ENCODE data around the gene MYOM3.
"Not testable (repeated sequence)": the region's sequence is repeated elsewhere in the genome, so short reads cannot be mapped to it uniquely, and the experiment has no call there.

MYOM3 gene

GRCh38 chr1:24074817-24075589 lies 36.9 kb downstream of the MYOM3 start:
- DNase-seq, result no peak

DNA sequence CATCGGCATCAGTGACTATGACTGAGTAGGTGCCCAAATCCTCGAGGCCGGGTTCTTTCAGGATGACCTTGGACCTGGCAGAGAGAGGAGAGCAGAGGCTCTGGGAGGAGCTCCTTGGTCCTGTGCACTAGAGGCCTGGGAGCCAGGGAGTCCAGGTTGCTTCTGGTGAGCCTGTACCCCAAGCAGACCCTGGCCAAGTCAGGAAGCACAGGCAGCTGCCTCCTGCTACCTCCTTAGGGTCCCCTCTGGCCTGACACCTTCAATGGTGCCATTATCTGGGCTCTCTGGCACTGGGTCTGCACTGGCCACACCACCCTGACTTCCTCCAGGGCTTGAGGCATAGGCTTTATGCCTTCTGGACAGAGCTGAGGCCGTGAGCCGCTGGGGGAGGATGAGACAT lies 37.7 kb downstream of the MYOM3 start:
- DNase-seq, result no peak

DNA sequence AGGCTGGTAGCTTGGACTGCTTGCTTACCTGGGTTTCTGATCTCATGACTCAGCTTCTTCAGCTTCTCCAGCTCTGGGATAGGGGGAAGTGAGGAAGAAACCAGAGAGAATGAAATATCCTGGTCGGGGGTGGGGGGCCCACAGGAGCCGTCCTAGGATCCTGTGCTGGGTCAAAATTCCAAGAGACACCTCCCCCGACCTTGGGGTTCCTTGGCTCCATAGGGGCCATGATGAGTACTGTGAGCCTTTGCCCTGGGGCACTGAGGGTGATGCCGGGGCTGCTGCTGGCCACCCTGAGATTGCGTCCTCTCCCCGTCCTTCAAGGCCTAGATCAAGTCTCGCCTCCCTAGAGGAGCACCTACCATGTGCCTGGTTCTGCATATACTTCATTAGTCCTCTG lies 40.0 kb downstream of the MYOM3 start:
- DNase-seq, result no peak

GRCh38 chr1:24070821-24071393 lies 41.0 kb downstream of the MYOM3 start:
- DNase-seq, result peak in 49 of 56 donors; percentile 1 to 82 (median 30)

DNA sequence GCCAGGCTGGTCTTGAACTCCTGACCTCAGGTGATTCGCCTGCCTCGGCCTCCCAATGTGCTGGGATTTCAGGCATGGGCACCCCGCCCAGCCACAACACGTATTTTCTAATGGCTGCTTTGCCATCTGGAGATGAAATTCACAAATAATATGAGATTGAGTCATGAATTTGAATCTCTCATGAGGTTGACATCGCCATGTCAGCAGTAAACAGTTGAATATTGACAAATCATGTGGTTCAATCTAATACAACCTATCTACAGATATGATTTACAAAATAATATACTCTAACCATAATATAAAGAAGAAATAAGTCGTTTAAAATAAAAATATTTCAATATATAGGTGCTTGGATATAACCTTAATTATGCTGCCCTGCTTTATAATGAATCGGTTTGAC lies 42.1 kb downstream of the MYOM3 start:
- no peak for DNase-seq

DNA sequence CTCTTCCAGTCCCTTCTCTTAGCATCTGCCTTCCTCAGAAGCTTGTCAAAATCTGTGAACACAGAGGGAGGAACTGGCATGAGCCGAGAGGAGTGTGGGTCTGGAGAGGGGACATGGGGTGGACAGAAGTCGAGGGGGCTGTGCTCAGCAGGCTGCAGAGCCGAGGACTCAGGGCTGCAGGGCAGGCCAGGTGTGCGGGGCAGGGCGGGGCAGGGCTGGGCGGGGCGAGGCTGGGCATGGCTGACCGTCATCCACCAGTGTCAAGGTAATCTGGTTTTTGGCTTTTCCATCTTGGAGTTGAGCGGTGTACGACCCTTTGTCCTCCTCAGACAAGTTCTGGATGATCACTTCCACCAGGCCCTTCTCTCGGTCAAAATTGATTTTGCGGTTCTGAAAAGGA lies 44.0 kb downstream of the MYOM3 start:
- DNase-seq, result no peak

- no peak for DNase-seq
Measured at GRCh38 chr1:24065304-24065703, 46.6 kb downstream of the MYOM3 start.

- no peak for DNase-seq
Measured at GRCh38 chr1:24062221-24062620, 49.7 kb downstream of the MYOM3 start.

DNA sequence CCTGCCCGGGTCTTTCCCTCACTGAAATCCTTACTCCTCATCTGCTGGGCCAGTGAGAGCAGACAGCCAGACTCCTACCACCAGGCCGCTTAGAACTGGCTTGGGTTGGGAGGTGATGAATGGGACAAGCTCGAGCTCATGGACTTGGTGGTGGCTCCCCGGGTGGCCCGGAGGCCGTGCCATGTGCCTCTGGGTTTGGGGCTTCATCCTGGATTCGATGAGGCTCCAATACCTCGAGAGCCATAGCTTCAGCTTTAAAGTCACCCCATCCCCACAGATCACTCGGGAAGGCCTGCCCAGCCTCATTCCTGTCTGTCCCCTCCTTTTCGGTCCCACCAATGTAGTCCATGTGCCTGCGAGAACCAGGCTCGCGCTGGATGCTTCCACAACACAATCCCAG lies 51.5 kb downstream of the MYOM3 start:
- DNase-seq, result no peak

DNA sequence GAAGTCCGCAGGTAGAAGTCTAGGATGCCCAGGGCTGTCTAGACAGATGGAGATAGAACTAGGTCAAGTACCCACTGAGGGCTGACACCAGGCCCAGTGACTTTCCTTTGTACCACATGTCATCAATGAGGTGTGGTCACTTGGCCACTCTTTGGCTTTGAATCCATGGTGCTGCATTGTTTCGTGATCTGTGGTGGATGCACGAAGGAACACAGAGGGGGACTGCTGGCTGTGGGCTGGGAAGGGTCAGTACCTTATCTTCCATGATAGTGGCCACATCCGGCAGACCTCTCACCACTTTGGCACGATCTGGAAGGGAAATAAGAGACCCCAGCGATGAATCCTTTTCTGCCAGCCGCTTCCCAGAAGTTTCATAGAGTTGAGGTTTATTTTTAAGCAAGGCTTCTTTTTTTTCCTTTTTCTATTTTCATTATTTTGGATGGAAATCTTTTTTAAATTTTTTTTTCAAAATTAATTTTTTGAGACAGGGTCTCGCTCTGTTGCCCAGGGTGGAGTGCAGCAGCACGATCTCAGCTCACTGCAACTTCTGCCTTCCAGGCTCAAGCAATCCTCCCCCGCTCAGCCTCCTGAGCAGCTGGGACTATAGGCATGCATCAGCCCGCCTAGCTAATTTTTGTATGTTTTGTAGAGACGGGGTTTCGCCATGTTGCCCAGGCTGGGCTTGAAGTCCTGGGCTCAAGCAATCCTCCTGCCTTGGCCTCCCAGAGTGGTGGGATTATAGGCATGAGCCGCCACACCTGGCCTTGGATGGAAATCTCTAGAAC lies 53.1 kb downstream of the MYOM3 start:
- DNase-seq, result no peak

- no peak for DNase-seq
Measured at GRCh38 chr1:24057171-24057570, 54.8 kb downstream of the MYOM3 start.

GRCh38 chr1:24055681-24056080 lies 56.3 kb downstream of the MYOM3 start:
- no peak for DNase-seq

- DNase-seq, result no peak
Measured at GRCh38 chr1:24052220-24052619, 59.7 kb downstream of the MYOM3 start.

DNA sequence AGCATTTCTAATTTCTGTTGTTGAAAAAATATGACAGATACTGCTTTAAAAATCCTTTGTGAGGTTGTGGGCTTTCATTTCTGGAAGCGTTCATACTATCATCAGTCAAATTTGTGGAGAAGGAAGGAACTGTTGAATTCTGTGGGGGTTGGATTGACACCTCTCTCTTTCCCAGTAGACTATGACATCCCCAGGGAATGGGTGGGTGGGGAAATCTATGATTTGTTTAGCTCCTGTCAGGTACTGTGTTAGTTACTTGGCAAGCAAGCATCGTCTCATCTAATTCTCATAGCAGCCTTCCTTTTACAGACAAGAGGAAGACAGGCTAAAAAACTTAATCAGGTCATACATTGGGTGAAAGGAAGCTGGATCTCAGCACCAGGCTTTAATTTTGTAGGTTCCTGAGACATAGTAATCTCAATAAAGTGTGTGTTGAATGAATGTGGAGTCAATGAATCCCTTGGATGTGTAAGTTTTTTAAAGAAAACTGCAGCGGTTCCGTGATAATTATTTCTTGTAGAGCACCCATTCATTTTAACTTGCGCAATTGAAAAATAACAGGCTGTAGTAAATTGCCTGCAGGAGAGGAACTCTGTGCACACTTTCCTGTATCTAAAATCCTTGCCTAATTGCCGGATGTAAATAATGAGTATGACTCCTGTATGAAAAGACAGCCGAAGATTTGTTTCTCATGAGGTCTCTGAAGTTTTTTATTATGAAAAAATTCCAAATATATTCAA lies 60.6 kb downstream of the MYOM3 start:
- DNase-seq, result peak in 8 of 56 donors; percentile 0 to 29 (median 6)

DNA sequence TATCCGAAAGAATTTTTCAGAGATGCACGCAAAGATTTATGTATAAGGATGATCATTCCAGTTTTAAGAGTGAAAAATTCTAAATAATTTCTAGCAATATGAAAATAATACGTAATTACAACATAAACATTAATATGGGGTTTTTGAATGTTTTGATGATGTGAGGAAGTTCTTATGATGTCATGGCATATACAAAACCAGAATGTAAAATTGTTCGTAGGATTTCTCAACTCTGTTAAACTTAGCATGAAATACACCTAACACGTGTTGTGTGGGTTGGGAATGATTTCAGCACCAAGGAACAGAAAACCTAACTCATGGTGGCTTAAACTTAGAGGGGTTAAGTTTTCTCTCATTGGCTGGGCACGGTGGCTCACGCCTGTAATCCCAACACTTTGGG lies 62.2 kb downstream of the MYOM3 start:
- DNase-seq, result no peak

- DNase-seq, result not testable (repeated sequence)
Measured at GRCh38 chr1:24048894-24049293, 63.0 kb downstream of the MYOM3 start.

DNA sequence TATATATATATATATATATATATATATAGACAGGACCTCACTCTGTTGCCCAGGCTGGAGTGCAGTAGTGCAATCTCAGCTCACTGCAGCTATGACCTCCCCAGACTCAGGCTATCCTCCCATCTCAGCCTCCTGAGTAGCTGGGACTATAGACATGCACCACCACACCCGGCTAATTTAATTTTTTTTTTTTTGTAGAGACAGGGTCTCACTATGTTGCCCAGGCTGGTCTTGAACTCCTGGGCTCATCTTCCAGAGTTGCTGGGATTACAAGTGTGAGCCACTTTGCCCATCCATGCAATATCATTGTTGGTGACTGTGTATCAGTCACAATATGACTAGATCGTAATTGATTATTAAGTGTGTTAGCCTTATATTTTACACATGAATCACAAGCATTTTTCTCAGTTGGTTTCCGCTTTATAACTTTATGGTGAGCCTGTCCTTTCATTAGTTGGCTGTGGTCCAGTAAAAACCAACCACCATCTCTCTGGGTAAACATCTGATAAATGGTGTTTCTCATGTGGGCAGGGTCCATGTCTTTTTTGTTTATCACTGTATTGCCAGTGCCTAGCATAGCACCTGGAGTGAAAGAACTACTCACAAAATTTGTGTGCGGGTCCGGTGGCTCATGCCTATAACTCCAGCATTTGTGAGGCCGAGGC lies 63.6 kb downstream of the MYOM3 start:
- no peak for DNase-seq

DNA sequence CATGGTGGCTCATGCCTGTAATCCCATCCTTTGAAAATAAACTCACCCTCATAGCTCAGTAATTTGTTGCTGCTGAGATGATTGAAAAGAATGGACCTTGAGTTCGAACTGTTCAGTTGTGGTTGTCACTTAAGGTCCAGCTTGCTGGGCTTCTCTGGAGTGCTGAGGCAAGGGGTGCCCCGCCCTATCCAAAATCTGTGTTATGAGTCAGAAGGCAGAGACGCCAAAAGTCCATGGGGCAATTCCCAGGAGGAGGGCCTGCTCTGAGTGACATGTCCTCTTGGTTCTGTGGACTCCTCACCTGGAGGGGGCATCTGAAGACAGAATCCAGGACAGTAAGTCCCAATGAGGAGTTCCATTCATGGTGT lies 64.8 kb downstream of the MYOM3 start:
- DNase-seq, result no peak

- no peak for DNase-seq
Measured at GRCh38 chr1:24045771-24046170, 66.2 kb downstream of the MYOM3 start.

DNA sequence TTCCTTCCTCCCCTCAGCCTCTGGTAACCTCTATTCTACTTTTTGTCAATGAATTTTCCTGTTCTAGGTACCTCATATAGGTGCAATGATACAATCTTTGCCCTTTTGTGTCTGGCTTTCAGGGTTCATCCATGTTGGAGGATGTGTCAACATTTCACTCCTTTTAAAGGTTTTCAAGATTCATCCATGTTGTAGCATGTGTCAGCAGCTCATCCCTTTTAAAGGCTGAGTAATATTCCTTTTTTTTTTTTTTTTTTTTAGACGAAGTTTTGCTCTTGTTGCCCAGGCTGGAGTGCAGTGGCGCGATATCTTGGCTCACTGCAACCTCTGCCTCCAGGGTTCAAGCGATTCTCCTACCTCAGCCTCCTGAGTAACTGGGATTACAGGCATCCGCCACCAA lies 67.3 kb downstream of the MYOM3 start:
- not testable (repeated sequence) for DNase-seq

GRCh38 chr1:24043345-24044032 lies 68.4 kb downstream of the MYOM3 start:
- DNase-seq, result no peak
